ENCODE data around the gene PRORP.

Gene PRORP

GRCh38 chr14:35114036-35114435 is 8.3 kb upstream of the PRORP start:
- DNase-seq (ENCODE audit: low read depth) = peak; percentile 61
- Histone ChIP-seq H3K36me3 (ENCODE audit: control insufficient read depth, insufficient read depth, low read length, severe bottlenecking) (peaks cover 51% of the 10 kb centered on the region), H3K9me3 (ENCODE audit: control insufficient read depth, low read length) (peaks cover 7% of the 10 kb centered on the region), H3K9ac (ENCODE audit: low read length) (no peak overlapping the region), H3K4me1 (ENCODE audit: control insufficient read depth, insufficient read depth, low read length) (no peaks in the 10 kb centered on the region), H3K4me3 (ENCODE audit: low read length) (no peak overlapping the region), H3K27me3 (replicated peaks; ENCODE audit: control insufficient read depth, insufficient read depth, low read length) (no peaks in the 10 kb centered on the region)

- Histone ChIP-seq H3K27me3 (replicated peaks; ENCODE audit: control insufficient read depth, insufficient read depth, low read length) (no peaks in the 10 kb centered on the region), H3K4me1 (ENCODE audit: control insufficient read depth, insufficient read depth, low read length) (peaks cover 6% of the 10 kb centered on the region), H3K9me3 (ENCODE audit: control insufficient read depth, low read length) (peaks cover 7% of the 10 kb centered on the region), H3K36me3 (ENCODE audit: control insufficient read depth, insufficient read depth, low read length, severe bottlenecking) (peaks cover 31% of the 10 kb centered on the region), H3K9ac (ENCODE audit: low read length) (no peak overlapping the region), H3K4me3 (ENCODE audit: low read length) (no peak overlapping the region)
- DNase-seq (ENCODE audit: low read depth) = no peak
Observed at GRCh38 chr14:35116242-35116641, 6.1 kb upstream of the PRORP start.

- no peaks in the 10 kb centered on the region for H3K27me3 ChIP-seq (replicated peaks; ENCODE audit: control insufficient read depth, insufficient read depth, low read length)
- DNase-seq (ENCODE audit: low read depth) = no peak
- H3K4me1 ChIP-seq (ENCODE audit: control insufficient read depth, insufficient read depth, low read length) = peaks cover 6% of the 10 kb centered on the region
- no peak overlapping the region for H3K9ac ChIP-seq (ENCODE audit: low read length)
- no peak overlapping the region for H3K4me3 ChIP-seq (ENCODE audit: low read length)
- peaks cover 23% of the 10 kb centered on the region for H3K36me3 ChIP-seq (ENCODE audit: control insufficient read depth, insufficient read depth, low read length, severe bottlenecking)
- H3K9me3 ChIP-seq (ENCODE audit: control insufficient read depth, low read length) = no peaks in the 10 kb centered on the region
Observed at GRCh38 chr14:35117112-35117511, 5.2 kb upstream of the PRORP start.

- Histone ChIP-seq H3K4me3 (ENCODE audit: low read length) (peak overlapping the region; percentile 98), H3K27me3 (replicated peaks; ENCODE audit: control insufficient read depth, insufficient read depth, low read length) (no peaks in the 10 kb centered on the region), H3K4me1 (ENCODE audit: control insufficient read depth, insufficient read depth, low read length) (peaks cover 17% of the 10 kb centered on the region), H3K9me3 (ENCODE audit: control insufficient read depth, low read length) (no peaks in the 10 kb centered on the region), H3K36me3 (ENCODE audit: control insufficient read depth, insufficient read depth, low read length, severe bottlenecking) (no peaks in the 10 kb centered on the region), H3K9ac (ENCODE audit: low read length) (peak overlapping the region; percentile 96)
- DNase-seq (ENCODE audit: low read depth) = no peak
Observed at GRCh38 chr14:35121026-35121886, 1.1 kb upstream of the PRORP start.

- DNase-seq (ENCODE audit: low read depth) = peak; percentile 19
- H3K9me3 ChIP-seq (ENCODE audit: control insufficient read depth, low read length) = no peaks in the 10 kb centered on the region
Observed at GRCh38 chr14:35122696-35123387, 490 bp downstream of the PRORP start.

GRCh38 chr14:35123388-35123703 is 994 bp downstream of the PRORP start:
- Histone ChIP-seq H3K9me3 (ENCODE audit: control insufficient read depth, low read length) (no peaks in the 10 kb centered on the region), H3K27me3 (replicated peaks; ENCODE audit: control insufficient read depth, insufficient read depth, low read length) (no peaks in the 10 kb centered on the region)

More at GRCh38 chr14:35122696-35123387, 490 bp downstream of the PRORP start:
- Histone ChIP-seq H3K27me3 (replicated peaks; ENCODE audit: control insufficient read depth, insufficient read depth, low read length) (no peaks in the 10 kb centered on the region), H3K36me3 (ENCODE audit: control insufficient read depth, insufficient read depth, low read length, severe bottlenecking) (no peaks in the 10 kb centered on the region), H3K4me1 (ENCODE audit: control insufficient read depth, insufficient read depth, low read length) (peaks cover 21% of the 10 kb centered on the region), H3K9ac (ENCODE audit: low read length) (peak overlapping the region; percentile 96), H3K4me3 (ENCODE audit: low read length) (peak overlapping the region; percentile 98)

GRCh38 chr14:35124127-35124526 is 1.8 kb downstream of the PRORP start:
- H3K36me3 ChIP-seq (ENCODE audit: control insufficient read depth, insufficient read depth, low read length, severe bottlenecking) = no peaks in the 10 kb centered on the region
- H3K4me3 ChIP-seq (ENCODE audit: low read length) = peak overlapping the region; percentile 98
- DNase-seq (ENCODE audit: low read depth) = no peak
- H3K9me3 ChIP-seq (ENCODE audit: control insufficient read depth, low read length) = no peaks in the 10 kb centered on the region
- peak overlapping the region; percentile 96 for H3K9ac ChIP-seq (ENCODE audit: low read length)
- H3K27me3 ChIP-seq (replicated peaks; ENCODE audit: control insufficient read depth, insufficient read depth, low read length) = no peaks in the 10 kb centered on the region
- H3K4me1 ChIP-seq (ENCODE audit: control insufficient read depth, insufficient read depth, low read length) = peaks cover 22% of the 10 kb centered on the region

More at GRCh38 chr14:35123388-35123703, 994 bp downstream of the PRORP start:
- Histone ChIP-seq H3K4me3 (ENCODE audit: low read length) (peak overlapping the region; percentile 98), H3K9ac (ENCODE audit: low read length) (peak overlapping the region; percentile 96), H3K36me3 (ENCODE audit: control insufficient read depth, insufficient read depth, low read length, severe bottlenecking) (no peaks in the 10 kb centered on the region), H3K4me1 (ENCODE audit: control insufficient read depth, insufficient read depth, low read length) (peaks cover 22% of the 10 kb centered on the region)
- peak; percentile 4 for DNase-seq (ENCODE audit: low read depth)

GRCh38 chr14:35133542-35134328 is 11.4 kb downstream of the PRORP start:
- Histone ChIP-seq H3K27me3 (replicated peaks; ENCODE audit: control insufficient read depth, insufficient read depth, low read length) (no peaks in the 10 kb centered on the region), H3K9ac (ENCODE audit: low read length) (no peak overlapping the region), H3K9me3 (ENCODE audit: control insufficient read depth, low read length) (no peaks in the 10 kb centered on the region), H3K4me3 (ENCODE audit: low read length) (no peak overlapping the region), H3K36me3 (ENCODE audit: control insufficient read depth, insufficient read depth, low read length, severe bottlenecking) (peaks cover 12% of the 10 kb centered on the region), H3K4me1 (ENCODE audit: control insufficient read depth, insufficient read depth, low read length) (no peaks in the 10 kb centered on the region)
- DNase-seq (ENCODE audit: low read depth) = no peak

GRCh38 chr14:35134329-35135123 is 12.2 kb downstream of the PRORP start:
- Histone ChIP-seq H3K9me3 (ENCODE audit: control insufficient read depth, low read length) (no peaks in the 10 kb centered on the region), H3K27me3 (replicated peaks; ENCODE audit: control insufficient read depth, insufficient read depth, low read length) (no peaks in the 10 kb centered on the region), H3K4me3 (ENCODE audit: low read length) (no peak overlapping the region), H3K36me3 (ENCODE audit: control insufficient read depth, insufficient read depth, low read length, severe bottlenecking) (peaks cover 12% of the 10 kb centered on the region), H3K4me1 (ENCODE audit: control insufficient read depth, insufficient read depth, low read length) (no peaks in the 10 kb centered on the region), H3K9ac (ENCODE audit: low read length) (no peak overlapping the region)
- no peak for DNase-seq (ENCODE audit: low read depth)

- no peaks in the 10 kb centered on the region for H3K9me3 ChIP-seq (ENCODE audit: control insufficient read depth, low read length)
- H3K9ac ChIP-seq (ENCODE audit: low read length) = no peak overlapping the region
- no peaks in the 10 kb centered on the region for H3K27me3 ChIP-seq (replicated peaks; ENCODE audit: control insufficient read depth, insufficient read depth, low read length)
- H3K4me1 ChIP-seq (ENCODE audit: control insufficient read depth, insufficient read depth, low read length) = no peaks in the 10 kb centered on the region
- peaks cover 12% of the 10 kb centered on the region for H3K36me3 ChIP-seq (ENCODE audit: control insufficient read depth, insufficient read depth, low read length, severe bottlenecking)
- H3K4me3 ChIP-seq (ENCODE audit: low read length) = no peak overlapping the region
- no peak for DNase-seq (ENCODE audit: low read depth)
Observed at GRCh38 chr14:35138585-35138984, 16.2 kb downstream of the PRORP start.

All from adipocyte (in vitro differentiated cells).